ENCODE results near the gene SLC25A1.

SLC25A1 gene

DNA sequence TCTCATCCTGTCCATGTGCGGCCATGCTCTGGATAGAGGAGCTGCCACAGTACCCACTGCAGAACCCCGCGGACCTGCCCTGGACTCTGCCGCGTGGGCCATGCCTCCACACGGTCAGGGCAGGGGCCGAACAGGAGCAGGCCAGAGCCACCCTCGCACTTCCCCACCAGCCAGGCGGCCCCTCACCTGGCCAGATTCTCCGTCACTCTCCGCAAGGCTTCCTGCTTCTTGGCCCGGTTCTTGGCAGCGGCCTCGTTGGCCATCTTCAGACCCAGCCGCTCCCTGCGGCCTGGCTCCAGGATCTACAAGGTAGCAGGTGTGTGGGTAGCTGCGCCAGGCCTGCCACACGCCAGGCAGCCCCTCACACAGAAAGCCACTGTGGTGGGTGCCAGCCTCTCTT, 43.7 kb downstream of the SLC25A1 start:
- DNase-seq: no peak

DNA sequence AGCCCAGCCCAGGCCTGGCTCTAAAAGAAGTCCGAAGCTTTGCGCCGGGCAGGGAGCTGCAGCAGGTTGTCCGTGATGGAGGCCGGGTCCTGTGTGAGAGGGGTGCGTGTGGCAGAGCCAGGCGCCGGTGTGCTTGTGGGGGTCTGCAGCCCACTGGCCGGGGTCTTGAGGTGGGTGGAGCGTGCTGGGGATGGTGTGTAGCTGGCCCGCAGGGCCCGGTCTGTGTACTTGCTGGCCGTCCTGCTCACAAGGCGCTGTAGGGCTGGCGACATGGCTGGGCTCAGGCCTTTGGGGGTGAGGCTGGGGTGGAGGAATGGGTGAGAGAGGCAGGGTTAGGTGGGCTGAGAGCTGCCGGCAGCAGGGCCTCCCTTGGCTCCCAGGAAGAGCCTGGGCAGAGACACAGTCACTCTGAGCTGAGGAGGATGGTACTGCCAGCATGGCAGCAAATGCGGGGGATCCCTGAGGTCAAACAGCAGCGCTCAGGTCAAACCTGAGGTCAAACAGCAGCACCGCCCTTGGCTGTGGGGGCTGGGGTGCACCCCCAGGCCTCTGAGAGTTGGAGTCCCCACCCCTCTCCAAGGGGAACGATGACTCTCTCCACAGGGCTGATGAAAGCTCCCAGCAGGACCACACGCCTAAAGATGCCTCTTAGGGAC, 44.2 kb downstream of the SLC25A1 start:
- no peak for DNase-seq

DNA sequence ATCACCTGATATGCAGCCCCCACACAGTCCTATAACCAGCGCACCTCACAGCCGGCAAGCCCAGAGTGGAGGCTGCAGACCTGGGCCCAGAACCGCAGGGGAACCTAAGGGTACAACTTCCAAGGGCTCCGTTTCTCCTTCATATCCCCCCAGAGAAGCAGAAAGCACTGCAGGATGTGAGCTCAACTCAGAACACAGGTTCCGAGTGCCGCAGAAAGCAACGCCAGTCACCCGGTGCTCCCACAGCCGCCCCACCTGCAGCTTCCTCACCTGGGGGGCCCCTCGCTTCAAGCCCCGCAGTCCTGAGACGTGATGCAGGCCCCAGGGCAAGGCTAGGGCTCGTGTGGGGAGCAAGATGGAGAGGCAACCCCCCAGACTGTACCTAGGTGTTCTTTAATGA, 45.0 kb downstream of the SLC25A1 start:
- DNase-seq: no peak

DNA sequence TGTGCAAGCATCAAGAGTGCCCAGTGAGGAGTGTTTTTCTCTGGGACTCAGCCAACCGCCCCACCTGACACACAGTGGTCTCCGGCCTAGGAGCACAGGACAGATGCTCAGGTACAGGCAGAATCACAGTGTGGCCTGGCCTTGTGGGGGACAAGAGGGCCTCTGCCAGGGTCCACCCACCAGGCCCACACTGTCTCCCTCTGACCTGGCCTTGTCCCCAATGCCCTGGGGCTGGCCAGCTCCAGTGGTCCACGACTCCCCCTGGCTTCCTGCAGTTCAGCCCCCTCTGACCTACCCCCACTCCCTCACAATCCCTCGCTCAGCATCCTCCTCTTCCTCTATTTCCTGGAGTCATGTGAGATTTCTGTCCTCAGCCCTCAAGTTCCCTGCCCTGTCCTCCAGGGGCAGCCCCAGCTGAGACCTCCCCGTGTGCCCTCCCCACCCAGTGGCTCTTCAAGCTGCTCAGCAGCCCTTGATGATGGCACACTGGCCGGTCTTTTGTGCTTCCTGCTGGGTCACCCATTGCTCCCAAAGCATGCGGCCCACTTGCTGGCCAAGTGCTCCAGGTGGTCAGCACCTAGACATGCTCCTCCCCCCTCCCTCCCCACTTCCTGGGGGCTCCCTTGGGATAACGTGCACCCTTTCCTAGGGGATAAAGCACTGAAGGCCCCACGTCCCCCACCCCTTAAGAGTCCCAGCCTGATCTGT, 45.7 kb downstream of the SLC25A1 start:
- DNase-seq: no peak

DNA sequence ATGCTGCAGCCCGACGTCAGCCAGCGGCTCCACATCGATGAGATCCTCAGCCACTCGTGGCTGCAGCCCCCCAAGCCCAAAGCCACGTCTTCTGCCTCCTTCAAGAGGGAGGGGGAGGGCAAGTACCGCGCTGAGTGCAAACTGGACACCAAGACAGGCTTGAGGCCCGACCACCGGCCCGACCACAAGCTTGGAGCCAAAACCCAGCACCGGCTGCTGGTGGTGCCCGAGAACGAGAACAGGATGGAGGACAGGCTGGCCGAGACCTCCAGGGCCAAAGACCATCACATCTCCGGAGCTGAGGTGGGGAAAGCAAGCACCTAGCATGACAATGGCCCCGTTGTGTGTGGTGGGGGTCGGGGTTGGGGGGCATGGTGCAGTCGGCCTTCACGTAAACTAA, 46.4 kb downstream of the SLC25A1 start:
- no peak for DNase-seq

DNA sequence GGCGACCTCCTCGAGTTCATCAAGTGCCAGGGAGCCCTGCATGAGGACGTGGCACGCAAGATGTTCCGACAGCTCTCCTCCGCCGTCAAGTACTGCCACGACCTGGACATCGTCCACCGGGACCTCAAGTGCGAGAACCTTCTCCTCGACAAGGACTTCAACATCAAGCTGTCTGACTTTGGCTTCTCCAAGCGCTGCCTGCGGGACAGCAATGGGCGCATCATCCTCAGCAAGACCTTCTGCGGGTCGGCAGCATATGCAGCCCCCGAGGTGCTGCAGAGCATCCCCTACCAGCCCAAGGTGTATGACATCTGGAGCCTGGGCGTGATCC, 46.9 kb downstream of the SLC25A1 start:
- no peak for DNase-seq

DNA sequence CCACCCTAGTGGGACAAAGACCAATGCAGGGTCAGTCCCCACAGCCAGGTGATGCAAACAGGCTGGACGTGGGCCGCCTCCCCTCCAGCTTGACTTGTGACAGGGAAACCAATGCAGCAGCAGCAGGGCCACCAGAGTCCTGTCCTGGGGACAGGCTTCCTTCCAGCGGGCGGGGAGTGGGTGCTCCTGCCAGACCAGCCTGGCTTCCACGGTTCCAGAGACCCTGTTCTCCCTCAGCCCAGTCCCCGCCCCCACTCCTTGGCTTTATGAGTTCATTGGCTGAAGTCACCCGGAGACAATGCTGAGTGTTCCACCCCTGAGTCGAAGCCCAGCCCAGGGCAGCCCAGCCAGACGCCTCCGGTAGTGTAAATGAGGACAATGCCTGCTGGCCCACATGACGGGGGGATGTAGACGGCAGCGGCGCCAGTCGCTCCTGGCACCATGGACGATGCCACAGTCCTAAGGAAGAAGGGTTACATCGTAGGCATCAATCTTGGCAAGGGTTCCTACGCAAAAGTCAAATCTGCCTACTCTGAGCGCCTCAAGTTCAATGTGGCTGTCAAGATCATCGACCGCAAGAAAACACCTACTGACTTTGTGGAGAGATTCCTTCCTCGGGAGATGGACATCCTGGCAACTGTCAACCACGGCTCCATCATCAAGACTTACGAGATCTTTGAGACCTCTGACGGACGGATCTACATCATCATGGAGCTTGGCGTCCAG, 47.4 kb downstream of the SLC25A1 start, which contains the start of gene TSSK2:
Gene TSSK2, plus strand, starts transcription at position 350 of the 726 bp plus-strand sequence. Its CDS starts 92 bp downstream, at position 442.
- DNase-seq: no peak

DNA sequence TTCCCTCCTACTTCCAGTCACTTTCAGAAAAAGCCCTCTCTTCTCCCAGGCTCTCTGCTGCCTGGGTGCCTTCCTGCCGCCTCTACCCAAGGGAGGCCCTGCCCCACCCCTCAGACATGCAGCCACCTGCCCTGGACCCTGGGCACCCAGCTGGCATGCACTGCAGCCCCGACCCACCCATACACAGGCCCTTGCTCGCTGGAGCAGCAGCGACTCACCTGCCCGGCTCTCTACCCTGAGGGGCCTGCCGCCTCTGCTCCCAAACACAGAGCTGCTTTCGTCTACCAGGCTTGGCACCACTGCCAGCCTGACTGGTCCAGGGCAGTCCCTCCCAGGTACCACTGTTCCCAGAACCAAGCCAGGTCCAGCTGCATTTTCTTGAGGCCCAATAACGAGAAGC, 48.7 kb downstream of the SLC25A1 start:
- DNase-seq: no peak

DNA sequence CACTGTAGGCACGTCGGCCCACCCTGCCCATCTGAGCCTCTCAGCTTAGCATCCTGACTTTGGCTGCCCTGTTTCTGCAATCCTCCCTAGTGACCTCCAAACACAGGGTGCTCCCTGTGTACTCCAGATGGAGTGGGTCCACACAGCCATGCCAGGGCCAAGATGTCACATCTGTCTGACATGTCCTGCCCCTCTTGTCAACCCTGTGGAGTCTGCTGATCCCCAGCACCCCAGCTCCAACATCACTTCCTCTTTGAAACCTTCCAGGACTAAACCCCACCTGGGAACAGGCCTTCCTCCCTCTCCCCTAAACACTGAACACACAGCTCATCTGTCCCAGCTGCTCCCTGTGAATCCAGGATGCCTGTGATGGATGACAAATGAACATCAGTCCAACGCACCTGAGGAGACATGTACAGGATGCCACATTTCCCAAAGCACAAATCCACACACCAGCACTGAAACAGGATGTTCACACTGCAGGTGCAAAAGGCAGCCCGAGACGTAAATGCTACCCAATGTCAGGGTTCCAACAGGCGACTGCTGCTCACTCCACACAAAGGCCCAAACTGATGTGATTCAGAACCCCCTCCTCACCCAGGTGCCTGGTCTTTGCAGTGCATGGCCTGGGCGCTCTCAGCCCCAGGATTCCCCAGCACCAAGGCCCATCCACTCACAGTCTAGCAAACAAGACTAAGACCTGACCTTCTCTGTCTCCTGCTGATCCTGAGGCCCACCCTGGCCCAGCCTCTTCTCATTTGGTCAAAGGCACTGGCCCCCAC, 49.4 kb downstream of the SLC25A1 start:
- no peak for DNase-seq

DNA sequence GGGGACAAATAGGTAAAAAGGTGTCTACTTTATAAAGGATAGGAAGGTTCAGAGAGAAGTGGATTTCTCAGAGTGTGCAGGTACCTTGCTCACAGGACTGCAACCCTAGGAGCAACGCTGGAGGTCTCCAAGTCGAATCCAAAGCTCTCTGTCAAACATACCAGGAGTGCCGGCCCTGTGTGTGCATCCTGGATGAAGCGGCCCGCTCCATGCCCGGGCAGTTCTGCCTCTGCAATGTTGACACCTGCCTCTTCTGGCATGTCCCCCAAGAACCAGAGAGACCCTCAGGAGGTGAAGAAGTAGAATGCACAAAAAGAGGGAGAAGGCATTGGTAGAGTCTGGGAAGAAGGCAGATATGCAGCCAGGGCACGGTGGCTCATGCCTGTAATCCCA, 50.5 kb downstream of the SLC25A1 start:
- DNase-seq: no peak

DNA sequence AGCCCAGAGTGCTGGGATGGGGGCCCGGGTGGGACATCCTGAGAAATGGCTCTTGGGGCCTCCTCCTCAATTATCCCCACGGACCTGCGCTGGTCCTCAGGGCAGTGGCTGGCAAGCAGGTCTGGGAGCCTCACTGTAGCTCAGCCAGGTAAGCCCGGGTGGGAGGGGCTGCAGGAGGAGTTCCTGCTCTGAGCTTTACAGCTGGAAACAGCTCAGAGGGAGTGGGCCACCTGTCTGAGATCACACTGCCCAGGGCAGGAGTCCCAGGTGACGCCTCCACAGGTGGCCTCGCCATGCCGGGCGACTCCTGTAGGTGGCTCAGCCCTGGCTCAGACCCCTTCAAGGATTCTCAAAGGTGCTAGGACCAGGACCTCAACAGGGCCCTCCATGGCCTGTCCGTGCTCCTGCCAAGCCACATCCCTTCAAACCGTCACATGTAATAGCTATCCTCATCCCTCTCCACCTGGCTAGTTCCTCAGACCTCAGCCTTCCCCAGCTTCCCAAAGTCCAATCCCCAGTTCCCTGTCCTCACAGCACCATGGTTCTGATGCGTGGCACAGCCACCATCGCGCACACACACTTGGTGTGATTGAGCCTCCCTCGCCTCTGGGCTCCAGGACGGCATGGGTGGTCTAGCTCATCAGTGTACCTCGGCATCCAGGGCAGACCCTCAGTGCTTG, 51.1 kb downstream of the SLC25A1 start:
- no peak for DNase-seq

DNA sequence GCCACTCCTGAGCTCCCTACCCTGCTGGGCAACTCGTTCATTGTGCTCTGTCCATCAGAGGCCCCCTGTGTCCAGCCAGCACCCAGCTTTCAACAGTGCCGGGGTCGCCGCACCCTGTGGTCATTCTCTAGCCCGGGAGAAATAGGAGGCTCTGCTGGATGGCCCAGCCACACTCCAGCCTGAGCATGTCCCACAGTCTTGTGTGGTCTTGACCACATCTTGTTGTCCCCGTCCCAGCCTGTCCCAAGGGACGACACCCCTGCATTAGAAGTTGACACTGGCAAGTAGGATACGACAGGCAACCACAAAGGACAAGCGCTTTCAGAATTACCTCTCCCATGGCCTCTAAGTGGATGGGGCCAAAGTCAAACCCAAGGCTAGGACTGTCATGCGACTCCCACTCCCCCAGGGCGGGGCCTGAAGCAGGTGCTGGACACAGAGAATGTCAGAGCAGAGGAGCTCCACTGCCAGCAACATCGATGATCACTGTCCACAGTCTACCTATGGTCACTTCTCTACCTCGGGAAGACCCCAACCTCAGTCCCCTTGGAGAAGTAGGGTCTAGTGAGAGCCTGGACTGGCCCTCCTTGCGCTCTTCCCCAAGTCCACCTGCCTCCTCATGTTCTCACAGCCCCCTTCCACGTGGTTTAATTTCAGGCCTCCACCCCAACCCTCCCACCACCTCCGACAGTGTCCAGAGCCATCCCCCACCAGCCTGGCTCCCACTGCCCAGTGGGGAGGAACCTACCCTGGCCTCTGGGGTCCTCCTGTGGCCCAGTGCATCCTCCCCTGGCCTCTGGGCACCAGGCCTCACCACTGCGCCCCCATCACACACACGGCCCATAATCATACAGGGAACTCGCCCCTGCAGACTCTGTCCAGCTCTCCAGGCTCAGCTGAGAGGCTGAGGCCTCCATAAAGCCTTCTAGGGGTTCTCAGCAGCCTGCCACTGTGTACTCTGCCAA, 51.9 kb downstream of the SLC25A1 start:
- DNase-seq: no peak
